C4-2B (cell line): ENCODE data around the gene TRIM52.

Experiments used
- CTCF ChIP-seq: fragments of 450-650 bp; conservative IDR thresholded peaks from 2 replicates; pipeline ENCODE4 v1.5.1; 2017; ENCODE audit warnings: mild to moderate bottlenecking
- ZFX ChIP-seq: fragments of 450-650 bp; IDR thresholded peaks from 2 replicates; pipeline ENCODE4 v1.6.1; 2017

- TF ChIP-seq CTCF (no peak), ZFX (no peak)
Measured at GRCh38 chr5:181259283-181259682, 1.7 kb downstream of the TRIM52 start.
